DMS153 treated with DMSO at 0.1 percent for 48 hours (cell line): ENCODE data around the gene OR51A2.
"Not testable (repeated sequence)": the region's sequence is repeated elsewhere in the genome, so short reads cannot be mapped to it uniquely, and the experiment has no call there.

Source experiments
- DNase-seq: peaks from one replicate; lab custom pipeline; 2025; ENCODE audit not compliant: unreplicated experiment; lab: John Stamatoyannopoulos, UW

Gene OR51A2

GRCh38 chr11:4955613-4956012 lies at the start of gene OR51A2:
OR51A2 (minus strand) TSS chr11:4955713; CDS start chr11:4955713, 0 bp downstream.
- DNase-seq = not testable (repeated sequence)

- peak; percentile 83 for DNase-seq
Measured at GRCh38 chr11:5004424-5005274, 49.1 kb upstream of the OR51A2 start.

- DNase-seq = no peak
Measured at GRCh38 chr11:4994551-4994950, 39.0 kb upstream of the OR51A2 start, which contains the start of gene OR51L1. OR51L1 (plus strand) TSS chr11:4994851; CDS start chr11:4998983, 4,132 bp downstream.

- DNase-seq = no peak
Measured at GRCh38 chr11:4991060-4991459, 35.5 kb upstream of the OR51A2 start.

- no peak for DNase-seq
Measured at GRCh38 chr11:4983841-4984240, 28.3 kb upstream of the OR51A2 start.

GRCh38 chr11:4982678-4983077 lies 27.2 kb upstream of the OR51A2 start:
- no peak for DNase-seq

- DNase-seq = no peak
Measured at GRCh38 chr11:4979036-4979435, 23.5 kb upstream of the OR51A2 start.

- DNase-seq = no peak
Measured at GRCh38 chr11:4975436-4975835, 19.9 kb upstream of the OR51A2 start.

- DNase-seq = no peak
Measured at GRCh38 chr11:4962816-4963215, 7.3 kb upstream of the OR51A2 start.

GRCh38 chr11:4960877-4961276 lies 5.4 kb upstream of the OR51A2 start:
- DNase-seq = no peak

- no peak for DNase-seq
Measured at GRCh38 chr11:4957396-4957795, 1.9 kb upstream of the OR51A2 start.

- DNase-seq = no peak
Measured at GRCh38 chr11:4947505-4947904, 8.0 kb downstream of the OR51A2 start, which contains the start of gene OR51A4. OR51A4 (minus strand) TSS chr11:4947605; CDS start chr11:4947100, 505 bp downstream.

GRCh38 chr11:4936745-4937144 lies 18.8 kb downstream of the OR51A2 start:
- no peak for DNase-seq

GRCh38 chr11:4932751-4933150 lies 22.8 kb downstream of the OR51A2 start:
- no peak for DNase-seq

GRCh38 chr11:4926608-4927007 lies 28.9 kb downstream of the OR51A2 start:
- no peak for DNase-seq

- no peak for DNase-seq
Measured at GRCh38 chr11:4924239-4924638, 31.3 kb downstream of the OR51A2 start, which contains the start of gene OR51G1. OR51G1 (minus strand) TSS chr11:4924339; CDS start chr11:4924339, 0 bp downstream.

- no peak for DNase-seq
Measured at GRCh38 chr11:4922304-4922703, 33.2 kb downstream of the OR51A2 start.

GRCh38 chr11:4921796-4922195 lies 33.7 kb downstream of the OR51A2 start:
- DNase-seq = no peak

- DNase-seq = no peak
Measured at GRCh38 chr11:4919250-4919649, 36.3 kb downstream of the OR51A2 start, which contains the start of gene OR51G2. OR51G2 (minus strand) TSS chr11:4919350; CDS start chr11:4915663, 3,687 bp downstream.

- no peak for DNase-seq
Measured at GRCh38 chr11:4916581-4916980, 38.9 kb downstream of the OR51A2 start.
